Body of pancreas (tissue), 4 donors: ENCODE results near the gene GIPC1. TPM values are rescaled to one million over a fixed set of nuclear protein-coding genes. Genes with fewer than 3 reads are reported as not detected.
"Not testable (repeated sequence)": the region's sequence is repeated elsewhere in the genome, so short reads cannot be mapped to it uniquely, and the experiment has no call there.

ENCODE experiments used
- ATAC-seq: fragments of 150-250 bp; one replicate; pipeline ENCODE4 v1.9.1; 2016
- DNase-seq, 4 donors: peaks; one replicate each; pipeline ENCODE4 v3.0.0-alpha.2; 2019
- H3K27ac ChIP-seq, 4 donors: fragments of 200-600 bp; sonication (generic); 1 replicate in 3 of 4; 2 replicates in 1 of 4; pipeline versions ENCODE4 v1.5.1 to v1.6.1; 2016 to 2019; ENCODE audit warnings: mild to moderate bottlenecking in 1 of 4, mixed read lengths in 1 of 4, moderate library complexity in 1 of 4
- H3K27me3 ChIP-seq, 2 donors: fragments of 200-600 bp; sonication (generic); one replicate each; pipeline ENCODE4 v1.6.0; 2016; ENCODE audit warnings: mild to moderate bottlenecking in 1 of 2
- H3K36me3 ChIP-seq, 2 donors: fragments of 200-600 bp; sonication (generic); replicated peaks in 1 of 2; 2 replicates each; pipeline ENCODE4 v1.5.1; 2016; ENCODE audit warnings: low read depth in 2 of 2; ENCODE audit not compliant: insufficient read depth in 1 of 2
- H3K4me1 ChIP-seq: fragments of 200-600 bp; sonication (generic); one replicate; pipeline ENCODE4 v1.6.0; 2016
- H3K4me3 ChIP-seq, 2 donors: fragments of 200-600 bp; sonication (generic); 1 replicate in 1 of 2; 2 replicates in 1 of 2; pipeline ENCODE4 v1.5.1; 2016 to 2019
- H3K9me3 ChIP-seq, 3 donors: fragments of 200-600 bp; sonication (generic); 1 replicate in 2 of 3; 2 replicates in 1 of 3; pipeline ENCODE4 v1.5.1; 2016
- POLR2A ChIP-seq, 3 donors: fragments of 450-650 bp; IDR thresholded peaks; one replicate each; pipeline ENCODE4 v1.6.1; 2016; ENCODE audit warnings: antibody characterized with exemption in 3 of 3, mild to moderate bottlenecking in 2 of 3
- whole genome bisulfite sequencing, 2 donors: methylation state at CpG; one replicate each; pipeline ENCODE4 v1.1.5; 2017; 5-methylcytosine and 5-hydroxymethylcytosine counted together
- intact Hi-C: fragments of 100-400 bp; cut with DNase I; formaldehyde crosslinking; loops from one replicate; pipeline ENCODE4 v1.15.1; 2023
- total RNA-seq, 2 donors: library from RNA; depleted of rRNA; stranded (reverse); fragments of >200 nt; gene quantifications; one replicate each; pipeline ENCODE4 v1.1.0, GENCODE V29; 2016
- TF ChIP-seq, protein P1 (sequence below), 7 experiments: fragments of 450-650 bp in 4 of 7; fragments of 200-600 bp in 3 of 7; sonication (generic) in 3 of 7; IDR thresholded peaks; one replicate each; pipeline ENCODE4 v1.5.1; 2016 to 2019; ENCODE audit warnings: antibody characterized with exemption in 7 of 7

Gene GIPC1
- total RNA-seq, 2 donors from 2014 or later, result 34.5 to 120 TPM

DNA sequence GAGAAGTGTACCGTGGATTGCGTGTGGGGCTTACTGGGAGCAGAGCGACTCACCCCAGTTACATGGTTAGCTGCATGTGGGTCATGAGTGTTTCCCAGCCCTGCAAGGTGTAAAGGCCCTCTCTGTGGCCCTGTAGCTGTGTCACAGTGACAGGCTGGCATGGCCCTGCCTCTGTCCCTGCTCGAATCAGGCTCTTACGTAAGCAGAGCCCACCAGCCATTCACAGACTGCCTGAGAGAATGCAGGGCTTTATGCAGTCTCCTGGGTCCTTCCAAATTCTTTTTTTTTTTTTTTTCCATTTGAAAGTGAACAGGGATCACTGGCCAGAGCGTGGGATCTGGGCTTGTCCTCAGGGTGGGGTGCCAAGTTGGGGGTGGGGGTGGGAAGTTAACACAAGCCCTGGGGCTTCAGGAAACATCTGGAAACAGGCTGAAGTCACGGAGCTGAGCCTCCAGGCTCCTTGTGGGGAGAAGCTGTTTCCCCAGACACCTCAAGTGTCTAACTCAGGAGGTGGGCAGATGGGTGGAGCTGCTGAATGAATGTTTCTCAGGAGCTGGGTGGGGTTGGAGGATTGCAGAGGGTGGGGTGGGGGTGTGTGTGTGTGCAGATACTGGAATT is 46.9 kb upstream of the GIPC1 start:
- TF ChIP-seq, protein P1, sequence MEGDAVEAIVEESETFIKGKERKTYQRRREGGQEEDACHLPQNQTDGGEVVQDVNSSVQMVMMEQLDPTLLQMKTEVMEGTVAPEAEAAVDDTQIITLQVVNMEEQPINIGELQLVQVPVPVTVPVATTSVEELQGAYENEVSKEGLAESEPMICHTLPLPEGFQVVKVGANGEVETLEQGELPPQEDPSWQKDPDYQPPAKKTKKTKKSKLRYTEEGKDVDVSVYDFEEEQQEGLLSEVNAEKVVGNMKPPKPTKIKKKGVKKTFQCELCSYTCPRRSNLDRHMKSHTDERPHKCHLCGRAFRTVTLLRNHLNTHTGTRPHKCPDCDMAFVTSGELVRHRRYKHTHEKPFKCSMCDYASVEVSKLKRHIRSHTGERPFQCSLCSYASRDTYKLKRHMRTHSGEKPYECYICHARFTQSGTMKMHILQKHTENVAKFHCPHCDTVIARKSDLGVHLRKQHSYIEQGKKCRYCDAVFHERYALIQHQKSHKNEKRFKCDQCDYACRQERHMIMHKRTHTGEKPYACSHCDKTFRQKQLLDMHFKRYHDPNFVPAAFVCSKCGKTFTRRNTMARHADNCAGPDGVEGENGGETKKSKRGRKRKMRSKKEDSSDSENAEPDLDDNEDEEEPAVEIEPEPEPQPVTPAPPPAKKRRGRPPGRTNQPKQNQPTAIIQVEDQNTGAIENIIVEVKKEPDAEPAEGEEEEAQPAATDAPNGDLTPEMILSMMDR (IDR thresholded peaks at IDR 0.05), result no peak
- no peak for TF ChIP-seq POLR2A (IDR thresholded peaks at IDR 0.05)
- H3K4me1 ChIP-seq, result peaks cover 6% of the 10 kb centered on the region
- DNase-seq (no peak), ATAC-seq (no peak)
- intact Hi-C loops, result no loop called here
- no peaks in the 10 kb centered on the region for H3K9me3 ChIP-seq
- H3K27ac ChIP-seq, result no peak overlapping the region
- H3K36me3 ChIP-seq, result no peaks in the 10 kb centered on the region
- WGBS, 2 donors, result 65 to 74% methylated on average over 7 of the region's 7 CpGs
- no peaks in the 10 kb centered on the region for H3K27me3 ChIP-seq
- H3K4me3 ChIP-seq, result no peak overlapping the region

- H3K36me3 ChIP-seq, H3K4me1 ChIP-seq, DNase-seq, H3K27me3 ChIP-seq, ATAC-seq, H3K9me3 ChIP-seq, H3K27ac ChIP-seq, H3K4me3 ChIP-seq, intact Hi-C loops: not testable (repeated sequence)
- 76 to 78% methylated on average over 5 of the region's 5 CpGs for WGBS, 2 donors
Measured at GRCh38 chr19:14541979-14542378, 46.1 kb upstream of the GIPC1 start.

GRCh38 chr19:14540741-14541525 is 45.0 kb upstream of the GIPC1 start:
- Histone ChIP-seq H3K4me3 (no peak overlapping the region), H3K36me3 (no peaks in the 10 kb centered on the region), H3K4me1 (peaks cover 18% of the 10 kb centered on the region), H3K9me3 (no peaks in the 10 kb centered on the region), H3K27ac (no peak overlapping the region), H3K27me3 (no peaks in the 10 kb centered on the region)
- TF ChIP-seq, protein P1 (IDR thresholded peaks at IDR 0.05), result no peak
- no peak for TF ChIP-seq POLR2A (IDR thresholded peaks at IDR 0.05)
- intact Hi-C loops, result no loop called here
- DNase-seq, result no peak
- ATAC-seq, result no peak
- WGBS, 2 donors, result 88 to 91% methylated on average over 18 to 19 of the region's 19 CpGs

DNA sequence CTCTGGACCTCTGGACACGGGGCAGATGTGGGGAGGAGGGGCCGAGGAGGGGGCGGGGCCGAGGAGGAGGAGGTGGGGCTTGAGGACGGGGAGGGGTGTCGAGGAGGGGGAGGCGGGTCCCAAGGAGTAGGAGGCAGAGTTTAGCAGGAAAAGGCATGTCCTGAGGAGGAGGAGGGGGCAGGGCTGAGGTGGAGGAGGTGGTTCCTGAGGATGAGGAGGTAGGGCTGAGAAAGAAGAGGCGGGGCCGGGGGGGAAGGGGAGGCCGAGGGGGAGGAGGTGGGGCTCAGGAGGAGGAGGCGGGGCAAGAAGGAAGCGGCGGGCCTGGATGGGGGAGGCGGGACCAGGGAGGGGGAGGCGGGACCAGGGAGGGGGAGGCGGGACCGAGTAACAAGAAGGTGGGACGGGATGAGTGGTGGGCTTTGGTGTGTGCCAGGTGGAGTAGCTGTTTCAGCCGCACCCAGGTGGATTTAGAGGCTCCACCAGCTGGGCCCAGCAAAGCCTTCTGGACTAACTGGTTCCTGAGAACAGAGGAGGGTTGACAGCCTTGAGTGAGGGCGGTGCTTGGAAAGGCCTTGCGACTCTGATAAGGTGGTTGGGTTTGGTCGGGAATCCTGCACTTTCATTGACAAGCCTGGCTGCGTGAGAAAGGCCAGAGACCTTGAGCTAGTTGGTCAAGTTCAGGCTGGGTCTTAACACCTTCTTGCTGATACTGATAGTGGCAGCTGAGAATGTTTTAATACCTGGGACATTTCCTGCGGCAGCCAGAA is 41.2 kb upstream of the GIPC1 start:
- Histone ChIP-seq H3K36me3 (no peaks in the 10 kb centered on the region), H3K4me3 (no peak overlapping the region), H3K27me3 (no peaks in the 10 kb centered on the region), H3K4me1 (peaks cover 20% of the 10 kb centered on the region), H3K9me3 (no peaks in the 10 kb centered on the region), H3K27ac (peak overlapping the region; percentile 39 to 77 (median 56))
- peak; percentile 85 to 93 (median 90) for DNase-seq
- peak; percentile 90 for ATAC-seq
- TF ChIP-seq, protein P1 (IDR thresholded peaks at IDR 0.05), result no peak
- peak in 2 of 3 donors; percentile 58 to 59 for TF ChIP-seq POLR2A (IDR thresholded peaks at IDR 0.05)
- intact Hi-C loops, result no loop called here
- WGBS, 2 donors, result 4 to 11% methylated on average over 12 to 18 of the region's 24 CpGs

GRCh38 chr19:14533450-14533849 is 37.5 kb upstream of the GIPC1 start:
- 73 to 75% methylated on average over 5 of the region's 5 CpGs for WGBS, 2 donors
- no peak overlapping the region for H3K27ac ChIP-seq
- no peak overlapping the region for H3K4me3 ChIP-seq
- TF ChIP-seq, protein P1 (IDR thresholded peaks at IDR 0.05), result no peak
- TF ChIP-seq POLR2A (IDR thresholded peaks at IDR 0.05), result no peak
- no peaks in the 10 kb centered on the region for H3K27me3 ChIP-seq
- no peaks in the 10 kb centered on the region for H3K36me3 ChIP-seq
- no peaks in the 10 kb centered on the region for H3K9me3 ChIP-seq
- DNase-seq, result no peak
- ATAC-seq, result no peak
- intact Hi-C loops, result no loop called here
- H3K4me1 ChIP-seq, result peaks cover 31% of the 10 kb centered on the region
